ENCODE measurements around the gene MPND.
A peak's percentile ranks its signal among the peaks of the same experiment; 100 is the strongest.

The MPND gene

GRCh38 chr19:4300589-4300988, 42.8 kb upstream of the MPND start:
- no peak for DNase-seq (ENCODE audit: low spot score)
- in situ Hi-C loops (cut with MboI; ENCODE audit: low pct_unique_long_range_greater_than_20kb, low sequenced_read_pairs, unreplicated experiment): no loop called here
- no peak for TF ChIP-seq CTCF (IDR thresholded peaks at IDR 0.05; ENCODE audit: extremely low read depth, insufficient read depth, missing control alignments)

- no peak for TF ChIP-seq CTCF (IDR thresholded peaks at IDR 0.05; ENCODE audit: extremely low read depth, insufficient read depth, missing control alignments)
- in situ Hi-C loops (cut with MboI; ENCODE audit: low pct_unique_long_range_greater_than_20kb, low sequenced_read_pairs, unreplicated experiment): no loop called here
- DNase-seq (ENCODE audit: low spot score): no peak
Observed at GRCh38 chr19:4301590-4302242, 41.6 kb upstream of the MPND start.

GRCh38 chr19:4302243-4302640, 41.1 kb upstream of the MPND start, which contains the start of gene TMIGD2:
TSS of gene TMIGD2 (minus strand) at chr19:4302389. CDS start at chr19:4302385, 4 bp downstream.
- in situ Hi-C loops (cut with MboI; ENCODE audit: low pct_unique_long_range_greater_than_20kb, low sequenced_read_pairs, unreplicated experiment): no loop called here
- DNase-seq (ENCODE audit: low spot score): no peak
- no peak for TF ChIP-seq CTCF (IDR thresholded peaks at IDR 0.05; ENCODE audit: extremely low read depth, insufficient read depth, missing control alignments)

GRCh38 chr19:4303819-4304537, 39.4 kb upstream of the MPND start:
- no peak for TF ChIP-seq CTCF (IDR thresholded peaks at IDR 0.05; ENCODE audit: extremely low read depth, insufficient read depth, missing control alignments)
- no peak for DNase-seq (ENCODE audit: low spot score)
- in situ Hi-C loops (cut with MboI; ENCODE audit: low pct_unique_long_range_greater_than_20kb, low sequenced_read_pairs, unreplicated experiment): no loop called here

GRCh38 chr19:4304538-4305256, 38.7 kb upstream of the MPND start, which contains the start of gene FSD1:
TSS of gene FSD1 (plus strand) at chr19:4304598. CDS start at chr19:4304747, 149 bp downstream.
- no peak for TF ChIP-seq CTCF (IDR thresholded peaks at IDR 0.05; ENCODE audit: extremely low read depth, insufficient read depth, missing control alignments)
- DNase-seq (ENCODE audit: low spot score): peak; percentile 99
- in situ Hi-C loops (cut with MboI; ENCODE audit: low pct_unique_long_range_greater_than_20kb, low sequenced_read_pairs, unreplicated experiment): no loop called here

GRCh38 chr19:4305257-4305612, 38.1 kb upstream of the MPND start:
- in situ Hi-C loops (cut with MboI; ENCODE audit: low pct_unique_long_range_greater_than_20kb, low sequenced_read_pairs, unreplicated experiment): no loop called here
- DNase-seq (ENCODE audit: low spot score): no peak
- no peak for TF ChIP-seq CTCF (IDR thresholded peaks at IDR 0.05; ENCODE audit: extremely low read depth, insufficient read depth, missing control alignments)
